Panc1 (cell line): ENCODE data around the gene HEYL.

ENCODE experiments used
- POLR2AphosphoS5 ChIP-seq: IDR thresholded peaks from 2 replicates; pipeline ENCODE4 v1.6.1; 2012; ENCODE audit warnings: mild to moderate bottlenecking, low read depth, low read length, moderate library complexity
- TF ChIP-seq, protein P1 (sequence below): fragments of 450-650 bp; IDR thresholded peaks from 2 replicates; pipeline ENCODE4 v1.5.1; 2017; ENCODE audit warnings: mild to moderate bottlenecking
- TF ChIP-seq, protein P2 (sequence below), 2 experiments: IDR thresholded peaks; 2 replicates each; pipeline ENCODE4 v1.6.1; 2011 to 2012; ENCODE audit warnings: low read depth in 2 of 2, control low read depth in 1 of 2, low read length in 1 of 2, mild to moderate bottlenecking in 1 of 2, moderate library complexity in 1 of 2; ENCODE audit not compliant: insufficient read depth in 1 of 2

GRCh38 chr1:39656391-39656790 is 16.9 kb upstream of the HEYL start:
- TF ChIP-seq, protein P1, sequence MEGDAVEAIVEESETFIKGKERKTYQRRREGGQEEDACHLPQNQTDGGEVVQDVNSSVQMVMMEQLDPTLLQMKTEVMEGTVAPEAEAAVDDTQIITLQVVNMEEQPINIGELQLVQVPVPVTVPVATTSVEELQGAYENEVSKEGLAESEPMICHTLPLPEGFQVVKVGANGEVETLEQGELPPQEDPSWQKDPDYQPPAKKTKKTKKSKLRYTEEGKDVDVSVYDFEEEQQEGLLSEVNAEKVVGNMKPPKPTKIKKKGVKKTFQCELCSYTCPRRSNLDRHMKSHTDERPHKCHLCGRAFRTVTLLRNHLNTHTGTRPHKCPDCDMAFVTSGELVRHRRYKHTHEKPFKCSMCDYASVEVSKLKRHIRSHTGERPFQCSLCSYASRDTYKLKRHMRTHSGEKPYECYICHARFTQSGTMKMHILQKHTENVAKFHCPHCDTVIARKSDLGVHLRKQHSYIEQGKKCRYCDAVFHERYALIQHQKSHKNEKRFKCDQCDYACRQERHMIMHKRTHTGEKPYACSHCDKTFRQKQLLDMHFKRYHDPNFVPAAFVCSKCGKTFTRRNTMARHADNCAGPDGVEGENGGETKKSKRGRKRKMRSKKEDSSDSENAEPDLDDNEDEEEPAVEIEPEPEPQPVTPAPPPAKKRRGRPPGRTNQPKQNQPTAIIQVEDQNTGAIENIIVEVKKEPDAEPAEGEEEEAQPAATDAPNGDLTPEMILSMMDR, result no peak
- TF ChIP-seq, protein P2, sequence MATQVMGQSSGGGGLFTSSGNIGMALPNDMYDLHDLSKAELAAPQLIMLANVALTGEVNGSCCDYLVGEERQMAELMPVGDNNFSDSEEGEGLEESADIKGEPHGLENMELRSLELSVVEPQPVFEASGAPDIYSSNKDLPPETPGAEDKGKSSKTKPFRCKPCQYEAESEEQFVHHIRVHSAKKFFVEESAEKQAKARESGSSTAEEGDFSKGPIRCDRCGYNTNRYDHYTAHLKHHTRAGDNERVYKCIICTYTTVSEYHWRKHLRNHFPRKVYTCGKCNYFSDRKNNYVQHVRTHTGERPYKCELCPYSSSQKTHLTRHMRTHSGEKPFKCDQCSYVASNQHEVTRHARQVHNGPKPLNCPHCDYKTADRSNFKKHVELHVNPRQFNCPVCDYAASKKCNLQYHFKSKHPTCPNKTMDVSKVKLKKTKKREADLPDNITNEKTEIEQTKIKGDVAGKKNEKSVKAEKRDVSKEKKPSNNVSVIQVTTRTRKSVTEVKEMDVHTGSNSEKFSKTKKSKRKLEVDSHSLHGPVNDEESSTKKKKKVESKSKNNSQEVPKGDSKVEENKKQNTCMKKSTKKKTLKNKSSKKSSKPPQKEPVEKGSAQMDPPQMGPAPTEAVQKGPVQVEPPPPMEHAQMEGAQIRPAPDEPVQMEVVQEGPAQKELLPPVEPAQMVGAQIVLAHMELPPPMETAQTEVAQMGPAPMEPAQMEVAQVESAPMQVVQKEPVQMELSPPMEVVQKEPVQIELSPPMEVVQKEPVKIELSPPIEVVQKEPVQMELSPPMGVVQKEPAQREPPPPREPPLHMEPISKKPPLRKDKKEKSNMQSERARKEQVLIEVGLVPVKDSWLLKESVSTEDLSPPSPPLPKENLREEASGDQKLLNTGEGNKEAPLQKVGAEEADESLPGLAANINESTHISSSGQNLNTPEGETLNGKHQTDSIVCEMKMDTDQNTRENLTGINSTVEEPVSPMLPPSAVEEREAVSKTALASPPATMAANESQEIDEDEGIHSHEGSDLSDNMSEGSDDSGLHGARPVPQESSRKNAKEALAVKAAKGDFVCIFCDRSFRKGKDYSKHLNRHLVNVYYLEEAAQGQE (IDR thresholded peaks at IDR 0.05; ENCODE audit: insufficient read depth in 1 of 2, low read depth in 2 of 2, low read length in 1 of 2), result no peak
- TF ChIP-seq POLR2AphosphoS5, result no peak
